ENCODE measurements around the gene PNPLA6. TPM values are rescaled to one million over a fixed set of nuclear protein-coding genes. Genes with fewer than 3 reads are reported as not detected.

Gene PNPLA6
- total RNA-seq, 1 experiment from 2014 or later, result 217 TPM

- ChIA-PET CTCF (no interaction called here), POLR2A (ENCODE audit: unreplicated experiment) (no interaction called here)
- Histone ChIP-seq H3K9ac (ENCODE audit: low read length) (no peak overlapping the region), H3K36me3 (ENCODE audit: low read depth, low read length) (no peaks in the 10 kb centered on the region), H2AFZ (ENCODE audit: low read length) (no peak overlapping the region), H3F3A (ENCODE audit: low read length, unreplicated experiment) (no peaks in the 10 kb centered on the region), H3K4me2 (ENCODE audit: low read length) (no peak overlapping the region), H3K27ac (ENCODE audit: low read length) (no peak overlapping the region), H3K9me3 (ENCODE audit: low read length) (no peaks in the 10 kb centered on the region), H3K79me2 (ENCODE audit: low read length) (no peaks in the 10 kb centered on the region), H3K9me2 (replicated peaks; ENCODE audit: low read length) (no peaks in the 10 kb centered on the region), H3K27me3 (ENCODE audit: low read length) (no peaks in the 10 kb centered on the region), H3K4me3 (ENCODE audit: low read length) (no peak overlapping the region), H3K4me1 (ENCODE audit: insufficient read depth, low read length) (peaks cover 16% of the 10 kb centered on the region), H4K20me1 (ENCODE audit: low read length) (no peaks in the 10 kb centered on the region)
- ATAC-seq (no peak), DNase-seq (no peak)
- no TSS peak for BruUV-seq (replicated peaks)
- no peak for TF ChIP-seq EZH2 (IDR thresholded peaks at IDR 0.05; ENCODE audit: low read length, unreplicated experiment)
- TF ChIP-seq CTCF (conservative IDR thresholded peaks at IDR 0.05; ENCODE audit: low read depth, low read length), result no peak
- no peak for TF ChIP-seq EZH2phosphoT487 (IDR thresholded peaks at IDR 0.05; ENCODE audit: borderline replicate concordance, low read length)
- intact Hi-C loops (cut with micrococcal nuclease), result loop anchor here (10.0 kb wide), 1 partner anchor 115 kb away; no protein-coding TSS in a partner anchor
These were observed 25.9 kb upstream of the PNPLA6 start for GRCh38 chr19:7509625-7510024.

- Histone ChIP-seq H2AFZ (ENCODE audit: low read length) (no peak overlapping the region), H3K79me2 (ENCODE audit: low read length) (no peaks in the 10 kb centered on the region; the same call in 1 of the 2 replicates), H3K27me3 (ENCODE audit: low read length) (no peaks in the 10 kb centered on the region), H3K9me2 (replicated peaks; ENCODE audit: low read length) (no peaks in the 10 kb centered on the region), H3K4me2 (ENCODE audit: low read length) (no peak overlapping the region), H3F3A (ENCODE audit: low read length, unreplicated experiment) (no peaks in the 10 kb centered on the region), H3K36me3 (ENCODE audit: low read depth, low read length) (no peaks in the 10 kb centered on the region), H3K9me3 (ENCODE audit: low read length) (no peaks in the 10 kb centered on the region), H3K27ac (ENCODE audit: low read length) (no peak overlapping the region), H3K4me3 (ENCODE audit: low read length) (no peak overlapping the region), H3K4me1 (ENCODE audit: insufficient read depth, low read length) (peaks cover 17% of the 10 kb centered on the region), H3K9ac (ENCODE audit: low read length) (no peak overlapping the region), H4K20me1 (ENCODE audit: low read length) (no peaks in the 10 kb centered on the region)
- CTCF ChIA-PET, result no interaction called here
- POLR2A ChIA-PET (ENCODE audit: unreplicated experiment), result no interaction called here
- intact Hi-C loops (cut with micrococcal nuclease), result no loop called here
- ATAC-seq, result no peak
- no TSS peak for BruUV-seq (replicated peaks)
- no peak for TF ChIP-seq CTCF (conservative IDR thresholded peaks at IDR 0.05; ENCODE audit: low read depth, low read length)
- TF ChIP-seq EZH2phosphoT487 (IDR thresholded peaks at IDR 0.05; ENCODE audit: borderline replicate concordance, low read length), result no peak
- no peak for TF ChIP-seq EZH2 (IDR thresholded peaks at IDR 0.05; ENCODE audit: low read length, unreplicated experiment)
- DNase-seq, result no peak
These were observed 23.1 kb upstream of the PNPLA6 start for GRCh38 chr19:7512400-7512851.

GRCh38 chr19:7513809-7514642 lies 21.5 kb upstream of the PNPLA6 start:
- Histone ChIP-seq H3K4me3 (ENCODE audit: low read length) (no peak overlapping the region), H3K27ac (ENCODE audit: low read length) (no peak overlapping the region), H3F3A (ENCODE audit: low read length, unreplicated experiment) (no peaks in the 10 kb centered on the region), H3K9ac (ENCODE audit: low read length) (no peak overlapping the region), H3K79me2 (ENCODE audit: low read length) (no peaks in the 10 kb centered on the region; the same call in 1 of the 2 replicates), H3K36me3 (ENCODE audit: low read depth, low read length) (no peaks in the 10 kb centered on the region), H3K9me3 (ENCODE audit: low read length) (no peaks in the 10 kb centered on the region), H3K9me2 (replicated peaks; ENCODE audit: low read length) (no peaks in the 10 kb centered on the region), H3K4me2 (ENCODE audit: low read length) (no peak overlapping the region), H2AFZ (ENCODE audit: low read length) (no peak overlapping the region), H3K27me3 (ENCODE audit: low read length) (no peaks in the 10 kb centered on the region), H3K4me1 (ENCODE audit: insufficient read depth, low read length) (peaks cover 13% of the 10 kb centered on the region), H4K20me1 (ENCODE audit: low read length) (no peaks in the 10 kb centered on the region)
- intact Hi-C loops (cut with micrococcal nuclease), result no loop called here
- ATAC-seq (no peak), DNase-seq (no peak)
- ChIA-PET CTCF (no interaction called here), POLR2A (ENCODE audit: unreplicated experiment) (no interaction called here)
- no TSS peak for BruUV-seq (replicated peaks)
- TF ChIP-seq CTCF (conservative IDR thresholded peaks at IDR 0.05; ENCODE audit: low read depth, low read length), result no peak
- no peak for TF ChIP-seq EZH2 (IDR thresholded peaks at IDR 0.05; ENCODE audit: low read length, unreplicated experiment)
- no peak for TF ChIP-seq EZH2phosphoT487 (IDR thresholded peaks at IDR 0.05; ENCODE audit: borderline replicate concordance, low read length)
